HEK293T (cell line): ENCODE data around the gene SGCE.
"Not testable (repeated sequence)": the region's sequence is repeated elsewhere in the genome, so short reads cannot be mapped to it uniquely, and the experiment has no call there.

ENCODE experiments used
- CTCF ChIA-PET: fragments of 350-600 bp; formaldehyde crosslinking; extraction: SDS; loops from one replicate; lab custom pipeline; 2021; ENCODE audit warnings: antibody characterized with exemption, inconsistent platforms; lab: Yijun Ruan, JAX
- POLR2A ChIA-PET: fragments of 350-600 bp; formaldehyde crosslinking; extraction: SDS; loops from one replicate; lab custom pipeline; 2020; ENCODE audit warnings: antibody characterized with exemption, inconsistent platforms; lab: Yijun Ruan, JAX
- DNase-seq: peaks from one replicate; pipeline ENCODE4 v3.0.0; 2012; ENCODE audit warnings: mixed read lengths; ENCODE audit errors: extremely low spot score
- ARNT ChIP-seq: fragments of 450-650 bp; IDR thresholded peaks from 2 replicates; pipeline ENCODE4 v1.6.1; 2017; ENCODE audit warnings: mild to moderate bottlenecking
- BHLHE40 ChIP-seq: fragments of 450-650 bp; IDR thresholded peaks from 2 replicates; pipeline ENCODE4 v1.6.1; 2016; ENCODE audit warnings: mild to moderate bottlenecking, moderate library complexity, borderline replicate concordance
- CTBP1 ChIP-seq: fragments of 450-650 bp; IDR thresholded peaks from 2 replicates; pipeline ENCODE4 v1.6.1; 2016; ENCODE audit warnings: borderline replicate concordance
- ELF4 ChIP-seq: fragments of 450-650 bp; IDR thresholded peaks from 2 replicates; pipeline ENCODE4 v1.6.1; 2017; ENCODE audit warnings: antibody characterized with exemption
- FOXA1 ChIP-seq: fragments of 450-650 bp; IDR thresholded peaks from 2 replicates; pipeline ENCODE4 v1.6.1; 2016; ENCODE audit warnings: mild to moderate bottlenecking
- FOXK2 ChIP-seq: fragments of 450-650 bp; IDR thresholded peaks from 2 replicates; pipeline ENCODE4 v1.6.1; 2016; ENCODE audit warnings: mild to moderate bottlenecking
- FOXM1 ChIP-seq: fragments of 450-650 bp; IDR thresholded peaks from 2 replicates; pipeline ENCODE4 v1.6.1; 2017; ENCODE audit warnings: mild to moderate bottlenecking, borderline replicate concordance
- HDGF ChIP-seq: fragments of 450-650 bp; IDR thresholded peaks from 2 replicates; pipeline ENCODE4 v1.6.1; 2017; ENCODE audit warnings: antibody characterized with exemption, borderline replicate concordance
- L3MBTL2 ChIP-seq: fragments of 450-650 bp; conservative IDR thresholded peaks from 2 replicates; pipeline ENCODE4 v1.6.1; 2016; ENCODE audit warnings: mild to moderate bottlenecking
- LEF1 ChIP-seq: fragments of 450-650 bp; IDR thresholded peaks from 2 replicates; pipeline ENCODE4 v1.6.1; 2017; ENCODE audit warnings: mild to moderate bottlenecking, borderline replicate concordance
- PKNOX1 ChIP-seq: fragments of 450-650 bp; IDR thresholded peaks from 2 replicates; pipeline ENCODE4 v1.6.1; 2016
- SP1 ChIP-seq: fragments of 450-650 bp; IDR thresholded peaks from 2 replicates; pipeline ENCODE4 v1.6.1; 2017
- SUZ12 ChIP-seq: fragments of 450-650 bp; IDR thresholded peaks from 2 replicates; pipeline ENCODE4 v1.6.1; 2016; ENCODE audit warnings: mild to moderate bottlenecking
- TARDBP ChIP-seq: fragments of 450-650 bp; IDR thresholded peaks from 2 replicates; pipeline ENCODE4 v1.6.1; 2016
- ZNF384 ChIP-seq: fragments of 450-650 bp; IDR thresholded peaks from 2 replicates; pipeline ENCODE4 v1.6.1; 2016

Gene SGCE

GRCh38 chr7:94655848-94656657 is at the start of gene SGCE:
TSS of gene SGCE (minus strand) at chr7:94656133. CDS start at chr7:94656098, 35 bp downstream.
- CTCF ChIA-PET = no interaction called here
- POLR2A ChIA-PET = interaction anchor here (1.5 kb wide), 1 partner anchor 246 kb away, joined by 4 read pairs; no protein-coding TSS in a partner anchor
- DNase-seq = peak; percentile 66
- TF ChIP-seq CTBP1 (no peak), ELF4 (no peak), ARNT (no peak), SP1 (no peak), FOXA1 (no peak), ZNF384 (no peak), SUZ12 (no peak), FOXK2 (no peak), PKNOX1 (no peak), BHLHE40 (no peak), FOXM1 (no peak), L3MBTL2 (no peak), TARDBP (no peak), LEF1 (no peak), HDGF (no peak)

- DNase-seq, POLR2A ChIA-PET, CTCF ChIA-PET: not testable (repeated sequence)
These were observed 49.5 kb upstream of the SGCE start for GRCh38 chr7:94705155-94706021.

- no peak for DNase-seq
- TF ChIP-seq TARDBP (no peak), ELF4 (no peak), L3MBTL2 (no peak), SP1 (no peak), ZNF384 (no peak), PKNOX1 (no peak), BHLHE40 (no peak)
- POLR2A ChIA-PET = no interaction called here
- CTCF ChIA-PET = no interaction called here
These were observed 45.6 kb upstream of the SGCE start for GRCh38 chr7:94701555-94701973.

- DNase-seq = no peak
- TF ChIP-seq HDGF = no peak
- no peak for TF ChIP-seq SUZ12
- TF ChIP-seq LEF1 = no peak
- TF ChIP-seq PKNOX1 = no peak
- CTCF ChIA-PET = no interaction called here
- POLR2A ChIA-PET = no interaction called here
These were observed 45.1 kb upstream of the SGCE start for GRCh38 chr7:94700926-94701554.

GRCh38 chr7:94698275-94698674 is 42.3 kb upstream of the SGCE start:
- DNase-seq = no peak
- CTCF ChIA-PET = no interaction called here
- TF ChIP-seq HDGF = no peak
- no peak for TF ChIP-seq CTBP1
- TF ChIP-seq ARNT = no peak
- TF ChIP-seq FOXK2 = no peak
- no peak for TF ChIP-seq PKNOX1
- TF ChIP-seq L3MBTL2 = no peak
- no peak for TF ChIP-seq LEF1
- no peak for TF ChIP-seq SUZ12
- no peak for TF ChIP-seq SP1
- no peak for TF ChIP-seq ELF4
- TF ChIP-seq FOXA1 = no peak
- no peak for TF ChIP-seq FOXM1
- TF ChIP-seq ZNF384 = no peak
- POLR2A ChIA-PET = no interaction called here
